ENCODE measurements around the gene ART1.

The ART1 gene

GRCh38 chr11:3669742-3670183, 24.8 kb downstream of the ART1 start:
- H3K27ac ChIP-seq (ENCODE audit: low read length): no peak overlapping the region
- no peaks in the 10 kb centered on the region for H3K4me1 ChIP-seq (ENCODE audit: control insufficient read depth in 1 of 2, insufficient read depth in 2 of 2, low read length in 2 of 2)
- H3K36me3 ChIP-seq (ENCODE audit: control insufficient read depth in 1 of 2, insufficient read depth in 2 of 2, low read length in 2 of 2): peaks cover 37 to 94% of the 10 kb centered on the region in 2 donors
- H3K9me3 ChIP-seq (ENCODE audit: control insufficient read depth in 1 of 2, low read length in 2 of 2): no peaks in the 10 kb centered on the region
- no peak overlapping the region for H3K4me3 ChIP-seq (ENCODE audit: low read depth in 1 of 2, low read length in 2 of 2)
- H3K27me3 ChIP-seq (ENCODE audit: low read depth, low read length): no peaks in the 10 kb centered on the region

- H3K36me3 ChIP-seq (ENCODE audit: control insufficient read depth in 1 of 2, insufficient read depth in 2 of 2, low read length in 2 of 2): peaks cover 54 to 92% of the 10 kb centered on the region in 2 donors
- no peak within 1 kb of the TSS for H3K4me3 ChIP-seq (ENCODE audit: low read depth in 1 of 2, low read length in 2 of 2)
- H3K27me3 ChIP-seq (ENCODE audit: low read depth, low read length): no peaks in the 10 kb centered on the region
- H3K9me3 ChIP-seq (ENCODE audit: control insufficient read depth in 1 of 2, low read length in 2 of 2): no peaks in the 10 kb centered on the region
- no peak within 1 kb of the TSS for H3K27ac ChIP-seq (ENCODE audit: low read length)
- H3K4me1 ChIP-seq (ENCODE audit: control insufficient read depth in 1 of 2, insufficient read depth in 2 of 2, low read length in 2 of 2): no peaks in the 10 kb centered on the region
These were observed 26.7 kb downstream of the ART1 start, which contains the start of gene CHRNA10 for GRCh38 chr11:3671334-3672254. TSS of gene CHRNA10 (minus strand) at chr11:3671384. CDS start at chr11:3671312, 72 bp downstream.

- peaks cover 66 to 93% of the 10 kb centered on the region in 2 donors for H3K36me3 ChIP-seq (ENCODE audit: control insufficient read depth in 1 of 2, insufficient read depth in 2 of 2, low read length in 2 of 2)
- no peaks in the 10 kb centered on the region for H3K27me3 ChIP-seq (ENCODE audit: low read depth, low read length)
- no peak overlapping the region for H3K4me3 ChIP-seq (ENCODE audit: low read depth in 1 of 2, low read length in 2 of 2)
- H3K4me1 ChIP-seq (ENCODE audit: control insufficient read depth in 1 of 2, insufficient read depth in 2 of 2, low read length in 2 of 2): no peaks in the 10 kb centered on the region
- no peaks in the 10 kb centered on the region for H3K9me3 ChIP-seq (ENCODE audit: control insufficient read depth in 1 of 2, low read length in 2 of 2)
- H3K27ac ChIP-seq (ENCODE audit: low read length): no peak overlapping the region
These were observed 29.3 kb downstream of the ART1 start for GRCh38 chr11:3674189-3674588.

- no peaks in the 10 kb centered on the region for H3K27me3 ChIP-seq (ENCODE audit: low read depth, low read length)
- H3K4me3 ChIP-seq (ENCODE audit: low read depth in 1 of 2, low read length in 2 of 2): no peak overlapping the region
- peaks cover 78 to 95% of the 10 kb centered on the region in 2 donors for H3K36me3 ChIP-seq (ENCODE audit: control insufficient read depth in 1 of 2, insufficient read depth in 2 of 2, low read length in 2 of 2)
- H3K4me1 ChIP-seq (ENCODE audit: control insufficient read depth in 1 of 2, insufficient read depth in 2 of 2, low read length in 2 of 2): no peaks in the 10 kb centered on the region
- no peaks in the 10 kb centered on the region for H3K9me3 ChIP-seq (ENCODE audit: control insufficient read depth in 1 of 2, low read length in 2 of 2)
- H3K27ac ChIP-seq (ENCODE audit: low read length): no peak overlapping the region
These were observed 31.0 kb downstream of the ART1 start for GRCh38 chr11:3675971-3676370.

GRCh38 chr11:3679077-3679476, 34.1 kb downstream of the ART1 start:
- Histone ChIP-seq H3K36me3 (ENCODE audit: control insufficient read depth in 1 of 2, insufficient read depth in 2 of 2, low read length in 2 of 2) (peaks cover 78 to 90% of the 10 kb centered on the region in 2 donors), H3K27ac (ENCODE audit: low read length) (no peak overlapping the region)

GRCh38 chr11:3683039-3683438, 38.1 kb downstream of the ART1 start:
- Histone ChIP-seq H3K27me3 (ENCODE audit: low read depth, low read length) (no peaks in the 10 kb centered on the region), H3K4me1 (ENCODE audit: control insufficient read depth in 1 of 2, insufficient read depth in 2 of 2, low read length in 2 of 2) (no peaks in the 10 kb centered on the region), H3K36me3 (ENCODE audit: control insufficient read depth in 1 of 2, insufficient read depth in 2 of 2, low read length in 2 of 2) (peaks cover 60 to 88% of the 10 kb centered on the region in 2 donors)

More at GRCh38 chr11:3679077-3679476, 34.1 kb downstream of the ART1 start:
- Histone ChIP-seq H3K4me3 (ENCODE audit: low read depth in 1 of 2, low read length in 2 of 2) (no peak overlapping the region), H3K27me3 (ENCODE audit: low read depth, low read length) (no peaks in the 10 kb centered on the region), H3K9me3 (ENCODE audit: control insufficient read depth in 1 of 2, low read length in 2 of 2) (no peaks in the 10 kb centered on the region), H3K4me1 (ENCODE audit: control insufficient read depth in 1 of 2, insufficient read depth in 2 of 2, low read length in 2 of 2) (no peaks in the 10 kb centered on the region)

GRCh38 chr11:3684129-3684818, 39.3 kb downstream of the ART1 start:
- peaks cover 51 to 82% of the 10 kb centered on the region in 2 donors for H3K36me3 ChIP-seq (ENCODE audit: control insufficient read depth in 1 of 2, insufficient read depth in 2 of 2, low read length in 2 of 2)
- H3K4me1 ChIP-seq (ENCODE audit: control insufficient read depth in 1 of 2, insufficient read depth in 2 of 2, low read length in 2 of 2): no peaks in the 10 kb centered on the region
- no peaks in the 10 kb centered on the region for H3K9me3 ChIP-seq (ENCODE audit: control insufficient read depth in 1 of 2, low read length in 2 of 2)
- H3K27ac ChIP-seq (ENCODE audit: low read length): no peak overlapping the region
- H3K4me3 ChIP-seq (ENCODE audit: low read depth in 1 of 2, low read length in 2 of 2): no peak overlapping the region
- no peaks in the 10 kb centered on the region for H3K27me3 ChIP-seq (ENCODE audit: low read depth, low read length)

More at GRCh38 chr11:3683039-3683438, 38.1 kb downstream of the ART1 start:
- H3K4me3 ChIP-seq (ENCODE audit: low read depth in 1 of 2, low read length in 2 of 2): no peak overlapping the region
- no peaks in the 10 kb centered on the region for H3K9me3 ChIP-seq (ENCODE audit: control insufficient read depth in 1 of 2, low read length in 2 of 2)
- no peak overlapping the region for H3K27ac ChIP-seq (ENCODE audit: low read length)

GRCh38 chr11:3684819-3685172, 39.9 kb downstream of the ART1 start:
- no peaks in the 10 kb centered on the region for H3K27me3 ChIP-seq (ENCODE audit: low read depth, low read length)
- H3K4me1 ChIP-seq (ENCODE audit: control insufficient read depth in 1 of 2, insufficient read depth in 2 of 2, low read length in 2 of 2): no peaks in the 10 kb centered on the region
- H3K9me3 ChIP-seq (ENCODE audit: control insufficient read depth in 1 of 2, low read length in 2 of 2): no peaks in the 10 kb centered on the region
- H3K27ac ChIP-seq (ENCODE audit: low read length): no peak overlapping the region
- H3K4me3 ChIP-seq (ENCODE audit: low read depth in 1 of 2, low read length in 2 of 2): no peak overlapping the region
- peaks cover 45 to 82% of the 10 kb centered on the region in 2 donors for H3K36me3 ChIP-seq (ENCODE audit: control insufficient read depth in 1 of 2, insufficient read depth in 2 of 2, low read length in 2 of 2)

- Histone ChIP-seq H3K4me3 (ENCODE audit: low read depth in 1 of 2, low read length in 2 of 2) (no peak overlapping the region), H3K27ac (ENCODE audit: low read length) (no peak overlapping the region), H3K9me3 (ENCODE audit: control insufficient read depth in 1 of 2, low read length in 2 of 2) (no peaks in the 10 kb centered on the region), H3K27me3 (ENCODE audit: low read depth, low read length) (no peaks in the 10 kb centered on the region), H3K36me3 (ENCODE audit: control insufficient read depth in 1 of 2, insufficient read depth in 2 of 2, low read length in 2 of 2) (peaks cover 41 to 78% of the 10 kb centered on the region in 2 donors), H3K4me1 (ENCODE audit: control insufficient read depth in 1 of 2, insufficient read depth in 2 of 2, low read length in 2 of 2) (no peaks in the 10 kb centered on the region)
These were observed 41.0 kb downstream of the ART1 start for GRCh38 chr11:3685923-3686322.

GRCh38 chr11:3686751-3687150, 41.8 kb downstream of the ART1 start:
- Histone ChIP-seq H3K27ac (ENCODE audit: low read length) (no peak overlapping the region), H3K4me1 (ENCODE audit: control insufficient read depth in 1 of 2, insufficient read depth in 2 of 2, low read length in 2 of 2) (no peaks in the 10 kb centered on the region), H3K4me3 (ENCODE audit: low read depth in 1 of 2, low read length in 2 of 2) (no peak overlapping the region), H3K36me3 (ENCODE audit: control insufficient read depth in 1 of 2, insufficient read depth in 2 of 2, low read length in 2 of 2) (peaks cover 41 to 78% of the 10 kb centered on the region in 2 donors), H3K27me3 (ENCODE audit: low read depth, low read length) (no peaks in the 10 kb centered on the region), H3K9me3 (ENCODE audit: control insufficient read depth in 1 of 2, low read length in 2 of 2) (no peaks in the 10 kb centered on the region)

GRCh38 chr11:3700410-3700809, 55.5 kb downstream of the ART1 start:
- Histone ChIP-seq H3K9me3 (ENCODE audit: control insufficient read depth in 1 of 2, low read length in 2 of 2) (no peaks in the 10 kb centered on the region), H3K36me3 (ENCODE audit: control insufficient read depth in 1 of 2, insufficient read depth in 2 of 2, low read length in 2 of 2) (peaks cover 44 to 74% of the 10 kb centered on the region in 2 donors), H3K27ac (ENCODE audit: low read length) (no peak overlapping the region), H3K4me1 (ENCODE audit: control insufficient read depth in 1 of 2, insufficient read depth in 2 of 2, low read length in 2 of 2) (no peaks in the 10 kb centered on the region), H3K27me3 (ENCODE audit: low read depth, low read length) (no peaks in the 10 kb centered on the region), H3K4me3 (ENCODE audit: low read depth in 1 of 2, low read length in 2 of 2) (no peak overlapping the region)

Data from muscle layer of duodenum (tissue), 2 donors.